DND-41 (cell line): Measurements from ENCODE around the gene SPANXN2.

Source experiments
- CTCF ChIP-seq: IDR thresholded peaks from 2 replicates; pipeline ENCODE4 v1.5.1; 2012; ENCODE audit warnings: borderline replicate concordance, low read length, moderate library complexity, mild to moderate bottlenecking; ENCODE audit not compliant: poor library complexity, severe bottlenecking; ENCODE audit errors: extremely low read depth
- EZH2 ChIP-seq: IDR thresholded peaks from 3 replicates; pipeline ENCODE4 v1.6.1; 2012; ENCODE audit warnings: borderline replicate concordance, low read depth, mild to moderate bottlenecking, moderate library complexity, low read length, inconsistent platforms; ENCODE audit not compliant: severe bottlenecking

DNA sequence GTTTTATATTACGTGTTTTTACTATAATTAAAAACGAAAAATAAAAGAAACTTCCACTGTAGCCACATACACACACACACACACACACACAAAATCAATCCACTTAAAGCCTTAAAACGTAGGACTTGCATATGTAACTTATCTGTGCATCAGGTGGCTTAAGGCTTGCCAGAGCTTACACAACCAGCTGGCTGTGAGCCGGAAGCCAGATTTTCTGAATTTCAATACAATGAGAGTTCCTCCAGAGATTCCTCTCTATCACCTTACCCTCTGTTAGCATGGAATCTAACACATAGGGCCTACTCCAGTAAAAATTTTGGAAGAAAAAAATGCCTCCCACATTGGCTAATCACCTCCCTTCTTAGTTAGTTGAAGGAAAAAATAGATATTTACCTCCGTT, 56.8 kb downstream of the SPANXN2 start:
- TF ChIP-seq CTCF (no peak), EZH2 (no peak)
